NOMO-1 (cell line): ENCODE results near the gene TCP11.

Experiments used
- DNase-seq, 2 experiments: peaks; one replicate each; lab custom pipeline; 2025; ENCODE audit not compliant: unreplicated experiment in 2 of 2; lab: John Stamatoyannopoulos, UW

Gene TCP11

DNA sequence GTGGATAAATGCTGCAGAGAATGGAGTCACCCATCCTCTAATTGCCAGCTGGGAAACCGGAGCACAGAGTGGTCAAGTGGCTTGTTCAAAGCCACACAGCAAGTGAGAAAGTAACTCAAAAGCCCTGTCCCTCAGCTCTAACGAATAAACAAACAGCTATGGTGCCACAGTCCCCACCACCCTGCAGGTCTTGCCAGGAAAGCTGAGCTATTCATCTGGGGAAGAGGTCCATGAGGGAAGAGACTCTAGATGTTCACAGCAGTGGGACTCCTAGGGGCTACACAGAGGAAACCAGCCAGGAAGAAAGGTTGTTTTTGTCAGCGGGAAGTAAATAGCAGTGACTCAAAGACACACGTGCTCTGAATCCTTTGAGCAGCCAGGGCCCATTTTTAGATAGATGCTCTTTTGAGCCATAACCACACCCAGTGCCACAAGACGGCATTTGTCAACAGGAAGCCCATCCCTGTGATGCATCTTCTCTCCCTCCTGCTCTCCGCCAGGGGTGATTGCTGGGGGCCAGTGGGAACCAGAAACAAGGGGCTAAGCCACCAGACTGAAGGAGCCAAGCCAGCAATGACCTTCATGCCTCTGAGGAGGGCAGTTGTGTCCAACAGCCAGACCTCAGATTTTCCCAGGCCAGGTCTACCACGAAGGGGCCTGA lies 32.4 kb upstream of the TCP11 start:
- DNase-seq: no peak

DNA sequence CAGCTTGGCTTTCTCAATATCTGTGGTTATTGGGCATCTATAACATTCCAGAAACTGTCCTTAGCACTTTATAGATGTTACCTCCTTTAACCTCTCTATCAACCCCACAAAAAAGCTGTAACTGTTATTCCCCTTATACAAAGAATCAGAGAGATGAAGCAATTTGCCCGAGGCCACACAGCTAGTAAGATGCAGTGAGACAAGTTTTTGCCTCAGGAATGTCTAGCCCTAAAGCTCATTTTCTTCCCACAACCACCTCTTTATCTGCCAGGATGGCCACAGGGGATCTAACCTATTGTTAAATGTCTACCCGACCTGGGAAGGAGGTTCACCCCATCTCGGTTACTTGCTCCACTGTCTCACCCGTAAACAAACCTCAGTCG lies 31.9 kb upstream of the TCP11 start:
- DNase-seq: no peak

DNA sequence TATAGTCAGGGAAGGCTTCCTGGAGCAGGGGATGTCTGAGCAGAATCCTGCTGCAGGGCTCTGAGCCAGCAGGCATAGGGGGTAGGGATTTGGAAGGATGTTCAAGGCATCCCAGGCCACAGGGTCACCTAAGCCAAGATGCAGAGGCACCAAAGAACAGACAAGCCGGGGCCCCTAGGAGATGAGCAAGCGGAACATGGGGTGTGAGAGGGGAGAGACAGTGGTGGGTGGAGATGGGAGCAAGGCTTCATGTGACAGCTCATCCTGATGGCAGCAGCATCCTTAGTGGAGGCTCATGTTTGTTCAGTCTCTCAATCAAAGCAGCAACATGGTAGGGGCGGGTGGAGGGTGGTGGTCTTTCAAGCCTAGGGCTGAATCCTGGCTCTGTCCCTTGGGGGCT lies 29.8 kb upstream of the TCP11 start:
- no peak for DNase-seq

DNA sequence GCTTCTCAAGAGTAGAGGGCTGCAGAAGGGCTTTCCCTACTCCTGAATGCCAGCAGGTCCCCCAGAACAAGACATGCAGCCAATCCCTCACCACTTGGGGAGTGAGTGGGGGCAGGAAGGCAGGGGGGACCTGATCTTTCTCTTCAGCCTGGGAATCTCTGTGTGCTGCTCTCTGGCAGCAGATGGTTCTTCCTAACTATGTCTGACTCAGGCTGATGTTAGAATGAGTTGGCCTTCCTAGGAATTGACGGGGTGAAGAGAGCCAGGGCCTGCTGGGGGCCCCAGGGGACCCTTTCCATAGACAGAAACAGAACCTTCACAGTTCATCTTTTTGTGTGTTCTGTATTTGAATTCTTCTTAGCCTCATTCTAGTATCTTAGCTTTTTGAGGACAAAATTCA lies 29.0 kb upstream of the TCP11 start:
- no peak for DNase-seq

DNA sequence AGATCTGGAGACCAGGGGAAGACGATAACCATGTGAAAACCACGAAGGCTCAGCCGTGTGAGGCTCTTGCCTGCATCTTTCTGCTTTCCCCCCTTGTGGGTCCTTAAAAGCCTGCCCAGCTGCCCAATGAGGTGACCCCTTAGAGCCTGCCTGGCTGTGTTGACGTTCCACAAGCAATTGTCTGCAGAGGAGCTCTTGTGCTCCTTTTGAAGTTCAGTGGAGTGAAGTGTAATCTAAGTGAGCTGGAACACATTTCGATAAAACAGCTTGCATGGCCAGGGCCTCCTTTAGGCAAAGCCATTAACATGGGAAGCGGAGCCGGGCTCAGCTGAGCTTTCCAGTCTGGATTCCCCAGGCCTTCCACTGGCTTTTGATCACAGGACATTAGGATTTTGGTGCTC lies 27.3 kb upstream of the TCP11 start:
- DNase-seq: no peak

DNA sequence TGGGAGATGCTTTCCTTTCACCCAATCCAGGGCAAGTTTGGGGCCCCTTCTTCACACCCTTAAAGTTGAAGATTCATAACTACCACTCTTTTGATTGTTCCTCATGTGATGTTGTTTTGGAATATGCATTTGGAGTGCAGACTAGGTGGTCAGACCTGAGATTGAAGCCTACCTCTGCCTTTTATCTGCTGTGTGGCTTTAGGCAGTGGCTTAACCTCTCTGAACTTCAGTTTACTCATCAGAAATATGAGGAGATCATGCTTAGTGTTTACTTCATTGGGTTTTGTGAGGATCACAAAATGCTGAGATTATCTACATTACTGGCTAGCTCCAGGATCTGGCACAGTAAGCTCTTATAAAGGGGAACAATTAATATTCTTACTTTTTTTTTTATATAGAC lies 26.4 kb upstream of the TCP11 start:
- DNase-seq: no peak

DNA sequence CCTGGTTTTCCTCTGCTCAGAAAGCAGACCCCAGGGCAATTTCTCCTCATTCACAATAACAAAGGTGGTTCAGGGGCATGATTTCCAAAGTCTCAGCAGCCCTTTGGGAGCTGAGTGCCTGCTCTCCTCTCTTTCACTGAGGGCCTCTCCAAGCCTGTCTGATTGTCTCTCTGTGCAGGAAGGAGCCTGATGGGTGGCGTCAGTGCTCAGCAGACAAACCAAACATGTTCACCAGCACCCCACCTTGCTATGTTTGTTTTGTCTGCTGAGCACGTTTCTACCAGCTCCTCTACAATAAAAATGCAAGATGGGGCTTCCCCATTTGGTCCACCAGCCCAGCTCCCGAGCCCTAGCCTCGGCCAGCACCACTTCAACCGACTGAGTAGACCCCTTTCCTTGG lies 25.4 kb upstream of the TCP11 start:
- no peak for DNase-seq

DNA sequence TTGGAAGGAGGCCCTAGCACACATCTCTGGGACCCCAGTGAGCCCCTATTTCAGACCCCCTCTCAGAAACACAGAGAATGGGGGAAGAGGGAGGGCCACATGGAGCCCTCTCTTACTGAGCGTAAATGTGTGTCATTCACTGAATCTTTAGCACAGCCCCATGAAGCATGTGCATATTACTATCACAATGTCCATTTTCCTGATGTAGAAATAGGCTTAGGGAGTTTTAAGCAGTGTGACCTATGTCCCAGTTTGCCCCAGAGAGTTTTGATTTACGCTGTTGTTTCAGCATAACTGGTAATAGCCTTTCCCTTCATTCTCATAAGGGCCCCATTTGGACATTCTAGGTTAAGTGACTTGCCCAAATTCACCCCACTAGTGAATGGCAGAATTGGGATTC lies 25.0 kb upstream of the TCP11 start:
- DNase-seq: no peak

DNA sequence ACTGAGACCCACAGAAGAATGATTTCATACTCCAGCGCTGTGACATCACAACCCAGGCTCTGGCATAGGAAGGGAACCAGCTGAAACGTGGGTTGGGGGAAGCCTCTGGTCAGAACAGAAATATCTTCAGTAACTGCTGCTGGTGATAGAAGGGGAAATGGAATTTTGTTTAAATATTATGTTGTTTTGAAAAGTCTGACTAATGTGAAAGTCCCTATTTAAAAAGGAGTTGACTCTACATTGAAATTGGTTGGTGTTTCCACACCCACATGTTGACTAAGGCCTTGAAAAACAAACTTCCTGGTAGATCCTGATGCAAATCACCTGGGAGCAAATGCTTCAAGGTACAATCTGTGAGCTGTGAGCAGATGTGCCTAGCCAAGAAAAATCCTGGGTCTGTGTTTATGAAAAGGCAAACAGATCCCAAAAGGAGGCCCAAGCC lies 24.5 kb upstream of the TCP11 start:
- no peak for DNase-seq

DNA sequence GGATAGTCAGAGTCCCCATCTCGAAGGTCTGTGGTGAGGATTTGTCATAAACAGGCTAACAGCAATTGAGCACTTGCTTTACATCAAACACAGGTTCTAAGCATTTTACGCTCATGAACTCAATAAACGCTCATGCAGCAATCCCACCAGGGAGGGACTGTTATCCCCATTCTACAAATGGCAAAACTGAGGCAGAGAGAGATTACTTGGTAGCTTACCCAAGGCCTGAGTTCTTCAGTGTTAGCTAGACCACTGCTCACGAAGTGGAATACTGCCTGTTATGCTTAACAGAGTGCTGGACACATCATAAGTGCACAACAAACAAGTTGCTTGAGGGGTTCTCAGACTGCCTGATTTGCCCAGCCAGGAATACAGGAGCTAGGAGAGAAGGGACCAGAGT lies 23.7 kb upstream of the TCP11 start:
- DNase-seq: no peak

DNA sequence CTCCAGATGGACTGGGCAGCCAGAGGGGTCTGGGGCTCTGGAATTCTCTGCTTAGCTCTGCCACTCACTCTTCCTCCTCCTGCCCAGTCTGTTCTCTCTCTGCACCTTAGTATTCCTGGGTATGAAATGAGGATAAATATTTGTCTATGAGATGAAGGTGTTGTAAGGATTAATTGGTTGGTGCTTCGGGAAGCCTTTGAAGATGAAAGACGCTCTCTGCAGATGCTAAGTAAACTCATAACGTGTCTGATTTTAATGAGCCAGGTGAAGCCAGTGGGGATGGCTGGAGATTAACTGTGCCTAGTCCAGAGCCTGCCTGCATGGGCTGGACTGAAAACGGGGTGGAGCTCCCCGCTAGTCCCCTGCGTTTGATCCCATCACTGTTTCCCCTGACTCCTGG lies 23.1 kb upstream of the TCP11 start:
- DNase-seq: no peak

DNA sequence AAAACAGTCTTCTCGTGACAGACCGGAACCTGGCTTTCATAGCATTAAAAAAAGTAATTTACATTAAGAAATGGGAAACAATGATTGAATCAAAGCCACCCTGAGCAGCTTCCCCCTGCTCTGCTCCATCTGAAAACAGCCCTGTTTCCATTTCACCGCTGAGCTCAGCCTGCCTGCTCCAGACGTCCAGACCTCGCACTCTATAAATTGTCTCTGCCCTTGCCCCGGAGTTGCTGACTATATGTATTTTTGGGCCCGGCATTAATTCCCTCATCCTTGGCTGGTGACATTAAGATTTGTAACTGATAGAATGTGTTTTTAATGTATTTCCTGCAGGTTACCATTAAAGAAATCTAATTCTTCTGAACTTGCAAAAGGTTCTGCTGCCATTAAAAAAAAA lies 22.7 kb upstream of the TCP11 start:
- DNase-seq: no peak

DNA sequence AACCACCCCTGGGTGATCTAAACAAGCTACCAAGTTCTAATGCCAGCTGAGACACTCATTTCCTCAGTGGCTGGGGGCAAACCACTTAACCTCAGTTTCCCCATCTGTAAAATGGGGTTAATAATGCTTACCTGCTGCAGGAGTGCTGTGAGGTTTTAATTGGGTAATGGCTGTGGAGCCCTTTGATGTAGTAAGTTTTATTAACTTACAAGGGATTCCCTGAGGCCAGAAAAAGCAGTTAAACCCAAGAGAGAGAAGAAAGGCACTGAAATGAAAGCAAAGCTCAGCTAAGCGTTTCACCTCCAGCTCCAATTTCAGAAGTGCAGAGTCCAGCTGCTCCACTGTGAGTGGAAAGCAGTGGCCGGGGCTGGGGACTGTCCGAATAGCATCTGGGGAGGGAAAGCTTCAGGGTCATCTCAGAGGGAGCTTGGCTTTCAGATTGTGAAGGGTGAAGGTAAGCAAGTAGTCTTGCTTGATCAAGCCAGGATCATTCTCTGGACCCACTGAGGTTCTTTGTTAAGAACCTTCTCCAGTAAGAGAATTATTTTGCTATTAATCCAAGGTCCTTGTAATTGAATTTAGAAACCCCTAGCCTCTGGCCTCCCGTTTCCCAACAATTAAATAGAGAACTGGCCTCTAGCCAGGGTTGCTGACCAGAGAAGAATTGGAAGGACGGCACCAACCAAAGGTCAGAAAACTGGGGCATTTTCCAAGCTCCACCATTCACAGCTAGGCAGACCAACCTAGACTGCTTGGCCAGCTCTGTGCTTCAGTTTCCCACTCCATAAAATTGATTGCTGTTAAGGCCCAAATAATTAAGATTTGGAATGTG lies 20.9 kb upstream of the TCP11 start:
- no peak for DNase-seq

DNA sequence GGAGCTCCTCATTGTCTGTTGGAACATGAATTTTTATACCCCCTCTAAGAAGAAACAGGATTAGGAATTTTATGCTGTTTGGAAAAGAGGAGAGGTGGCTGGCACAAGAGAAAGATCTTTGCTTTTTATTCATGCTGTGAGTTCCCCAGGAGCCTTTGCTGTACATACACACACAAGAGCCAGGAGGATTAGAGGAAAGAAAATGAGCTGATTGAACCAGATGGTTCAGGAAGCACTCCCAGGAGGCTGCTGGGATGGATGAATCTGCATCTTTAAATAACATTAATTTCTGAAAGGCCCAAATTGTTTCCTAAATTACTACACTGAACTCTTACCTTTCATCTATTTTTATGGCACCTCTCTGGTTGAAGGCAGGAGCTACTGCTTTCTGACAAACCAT lies 20.1 kb upstream of the TCP11 start:
- no peak for DNase-seq

DNA sequence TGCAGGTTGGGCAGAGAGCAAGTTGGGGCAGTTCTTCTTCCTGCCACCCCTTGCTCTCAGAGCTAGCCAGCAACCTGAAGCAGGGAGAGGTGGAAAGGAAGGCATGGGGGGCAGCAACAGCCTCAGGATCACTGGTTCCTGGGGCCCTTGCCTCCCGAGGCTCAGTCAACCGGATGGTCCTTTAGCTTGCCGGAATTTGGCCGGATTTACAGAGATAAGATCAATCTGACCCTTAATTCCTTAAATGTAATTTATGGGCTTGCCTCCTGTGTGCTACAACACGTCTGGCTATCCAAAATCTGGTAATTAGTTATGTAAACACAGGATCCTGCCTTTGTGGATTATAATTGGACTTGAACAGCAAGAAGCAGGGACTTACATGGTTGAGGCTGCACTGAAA lies 19.5 kb upstream of the TCP11 start:
- DNase-seq: no peak

DNA sequence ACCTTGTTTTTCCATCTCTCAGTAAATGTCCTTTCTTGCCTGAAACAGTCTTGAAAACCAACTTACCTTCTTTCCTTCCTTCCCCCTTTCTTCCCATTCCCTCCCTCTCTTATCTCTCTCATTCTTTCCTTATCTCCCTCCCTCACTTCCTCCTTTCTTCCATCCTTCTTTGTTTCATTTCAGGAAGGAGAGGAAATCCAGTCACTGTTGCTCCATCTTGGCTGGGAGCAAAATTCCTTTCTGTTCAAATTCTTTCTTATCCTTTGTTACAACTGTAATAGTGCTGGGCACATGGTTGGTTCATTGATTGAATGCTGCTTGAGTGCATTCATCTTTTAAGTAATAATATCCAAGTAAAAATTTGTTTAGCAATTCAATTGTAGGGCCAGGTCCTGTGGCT lies 17.4 kb upstream of the TCP11 start:
- DNase-seq: no peak

DNA sequence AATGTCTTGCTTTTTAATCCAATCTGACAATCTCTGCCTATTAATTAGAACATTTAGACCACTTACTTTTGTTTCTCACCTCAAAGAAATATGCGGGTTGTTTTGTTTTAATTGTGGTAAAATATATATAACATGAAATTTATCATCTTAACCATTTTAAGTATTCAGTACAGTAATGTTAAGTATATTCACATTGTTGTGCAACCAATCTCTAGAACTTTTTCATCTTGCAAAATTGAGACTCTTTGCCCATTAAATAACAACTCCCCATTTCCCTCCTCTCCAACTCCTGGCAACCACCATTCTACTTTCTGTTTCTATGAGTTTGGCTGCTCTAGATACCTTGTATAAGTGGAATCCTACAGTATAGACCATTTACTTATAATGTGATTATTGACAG lies 13.8 kb upstream of the TCP11 start:
- DNase-seq: no peak

DNA sequence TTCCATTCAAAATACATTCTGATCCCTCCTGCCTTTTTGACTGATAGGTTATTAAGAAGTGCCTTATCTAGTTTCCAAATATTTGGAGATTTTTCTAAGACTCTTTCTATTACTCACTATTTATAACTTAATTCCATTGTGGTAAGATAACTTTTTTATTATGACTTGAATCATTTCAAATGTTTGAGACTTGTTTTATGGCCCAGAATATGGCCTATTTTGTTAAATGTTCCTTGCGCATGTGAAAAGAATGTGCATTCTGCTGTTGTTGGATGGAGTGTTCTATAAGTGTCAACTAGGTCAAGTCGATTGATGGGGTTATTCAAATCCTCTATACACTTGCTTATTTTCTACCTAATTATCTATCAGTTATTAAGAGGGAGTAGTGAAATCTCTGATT lies 13.1 kb upstream of the TCP11 start:
- no peak for DNase-seq

DNA sequence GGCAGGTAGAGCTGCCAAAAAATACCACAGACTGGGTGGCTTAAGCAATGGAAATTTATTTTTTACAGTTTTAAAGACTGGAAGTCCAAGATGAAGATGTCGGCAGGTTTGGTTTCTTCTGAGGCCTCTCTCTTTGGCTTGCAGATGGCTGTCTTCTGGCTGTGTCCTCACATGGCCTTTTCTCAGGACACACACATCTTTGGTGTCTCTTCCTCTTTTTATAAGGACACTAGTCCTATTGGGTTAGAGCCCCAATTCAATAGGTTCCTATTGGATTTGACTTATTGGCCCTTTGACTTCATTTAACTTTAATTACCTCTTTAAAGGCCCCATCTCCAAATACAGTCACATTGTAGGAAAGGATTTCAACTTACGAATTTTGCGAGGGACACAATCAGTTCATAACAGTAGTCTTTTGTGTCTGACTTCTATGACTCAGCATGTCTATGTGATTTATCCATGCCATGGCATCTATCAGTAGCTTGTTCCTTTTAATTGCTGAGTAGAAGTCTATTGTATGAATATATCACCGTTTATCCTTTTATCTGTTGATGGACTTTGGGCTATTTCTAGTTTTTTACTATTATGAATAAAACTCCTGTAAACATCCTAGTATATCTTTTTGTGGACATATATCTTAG lies 11.0 kb upstream of the TCP11 start:
- peak in 1 of 2 experiments; percentile 38 for DNase-seq

DNA sequence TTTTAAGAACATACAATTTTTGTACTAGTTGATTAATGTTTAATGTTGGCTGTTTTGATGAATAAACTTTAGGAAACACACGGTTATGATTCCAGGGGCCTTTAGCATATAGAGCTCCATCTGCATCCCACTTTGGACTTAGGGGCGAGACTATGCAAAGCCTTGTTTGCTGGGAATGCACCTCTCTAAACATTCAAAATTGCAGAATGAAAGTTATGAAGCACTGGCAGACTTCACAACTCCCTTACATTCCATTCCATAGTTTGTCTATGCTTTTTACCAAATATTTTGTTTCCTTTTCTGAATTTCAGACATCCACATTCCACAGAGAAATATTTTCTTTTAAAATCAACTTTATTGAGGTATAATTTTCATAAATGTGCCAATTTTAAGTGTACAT lies 10.3 kb upstream of the TCP11 start:
- no peak for DNase-seq

DNA sequence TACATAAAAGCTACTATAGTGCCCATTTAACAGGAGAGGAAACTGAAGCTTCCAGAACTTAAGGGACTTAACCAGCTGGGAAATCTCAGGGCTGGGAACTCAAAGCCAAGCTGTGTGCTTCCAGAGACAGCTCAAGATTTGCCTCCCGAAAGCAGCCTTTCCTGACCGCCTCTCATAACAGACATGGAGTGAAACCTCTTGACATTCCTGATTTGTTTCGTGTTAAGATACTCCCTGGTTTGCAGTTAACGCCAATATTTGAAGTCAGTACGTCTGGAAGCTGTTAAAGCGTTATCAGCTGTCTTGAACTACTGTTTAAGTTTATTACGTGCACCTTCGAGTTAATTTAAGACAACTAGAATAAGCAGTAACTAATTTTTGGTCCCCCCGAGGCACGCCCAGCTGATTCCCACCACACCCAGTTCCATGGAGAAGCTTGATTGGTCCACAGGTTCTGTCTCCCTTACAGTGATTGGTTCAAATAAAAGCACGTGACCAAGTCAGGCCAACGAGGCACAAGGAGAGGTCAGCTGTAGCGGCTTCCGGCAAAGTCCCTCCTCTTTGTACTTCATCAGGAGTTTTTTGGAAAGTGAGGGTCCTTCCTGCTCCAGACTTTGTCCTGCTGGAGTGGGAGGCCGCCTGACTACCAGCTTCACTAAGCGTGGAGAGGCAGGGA lies 8.9 kb upstream of the TCP11 start:
- no peak for DNase-seq
